Measurements from ENCODE around the gene LRP8. TPM values are rescaled to one million over a fixed set of nuclear protein-coding genes. Genes with fewer than 3 reads are reported as not detected.

The LRP8 gene
- total and polyA plus RNA-seq, 4 donors = 2.6 to 20.0 (median 9.6) TPM

GRCh38 chr1:53304527-53304926, 23.3 kb downstream of the LRP8 start:
- Histone ChIP-seq H3K4me1 (ENCODE audit: control insufficient read depth in 5 of 5, insufficient read depth in 5 of 5, low read length in 5 of 5) (peaks cover 0 to 3% (median 0%) of the 10 kb centered on the region in 5 donors), H3K36me3 (ENCODE audit: control insufficient read depth in 4 of 4, insufficient read depth in 4 of 4, low read length in 4 of 4) (no peaks in the 10 kb centered on the region), H3K4me3 (no peak overlapping the region), H3K9ac (ENCODE audit: insufficient read depth in 1 of 2, low read length in 2 of 2) (no peak overlapping the region), H3K27ac (ENCODE audit: low read depth in 1 of 2, low read length in 1 of 2) (peak overlapping the region in 1 of 2 donors; percentile 6), H3K27me3 (ENCODE audit: control insufficient read depth in 3 of 3, insufficient read depth in 3 of 3, low read length in 2 of 3) (no peaks in the 10 kb centered on the region), H3K9me3 (ENCODE audit: control insufficient read depth in 4 of 4, insufficient read depth in 3 of 4, low read length in 3 of 4) (no peaks in the 10 kb centered on the region)
- DNase-seq (no peak), ATAC-seq (ENCODE audit: insufficient read depth, low FRiP score) (no peak)
- no peak for TF ChIP-seq CTCF (IDR thresholded peaks at IDR 0.05; ENCODE audit: control extremely low read depth, extremely low read depth)
- WGBS, 2 donors = 94 to 95% methylated on average over 7 of the region's 7 CpGs

GRCh38 chr1:53303726-53304515, 23.9 kb downstream of the LRP8 start:
- Histone ChIP-seq H3K36me3 (ENCODE audit: control insufficient read depth in 4 of 4, insufficient read depth in 4 of 4, low read length in 4 of 4) (no peaks in the 10 kb centered on the region), H3K9ac (ENCODE audit: insufficient read depth in 1 of 2, low read length in 2 of 2) (no peak overlapping the region), H3K4me1 (ENCODE audit: control insufficient read depth in 5 of 5, insufficient read depth in 5 of 5, low read length in 5 of 5) (peaks cover 0 to 3% (median 0%) of the 10 kb centered on the region in 5 donors), H3K9me3 (ENCODE audit: control insufficient read depth in 4 of 4, insufficient read depth in 3 of 4, low read length in 3 of 4) (no peaks in the 10 kb centered on the region), H3K27ac (ENCODE audit: low read depth in 1 of 2, low read length in 1 of 2) (peak overlapping the region in 1 of 2 donors; percentile 6), H3K27me3 (ENCODE audit: control insufficient read depth in 3 of 3, insufficient read depth in 3 of 3, low read length in 2 of 3) (no peaks in the 10 kb centered on the region), H3K4me3 (no peak overlapping the region)
- DNase-seq (no peak), ATAC-seq (ENCODE audit: insufficient read depth, low FRiP score) (no peak)
- no peak for TF ChIP-seq CTCF (IDR thresholded peaks at IDR 0.05; ENCODE audit: control extremely low read depth, extremely low read depth)
- WGBS, 2 donors = 72 to 88% methylated on average over 14 of the region's 14 CpGs

GRCh38 chr1:53303243-53303642, 24.6 kb downstream of the LRP8 start:
- Histone ChIP-seq H3K9ac (ENCODE audit: insufficient read depth in 1 of 2, low read length in 2 of 2) (no peak overlapping the region), H3K9me3 (ENCODE audit: control insufficient read depth in 4 of 4, insufficient read depth in 3 of 4, low read length in 3 of 4) (no peaks in the 10 kb centered on the region), H3K4me3 (no peak overlapping the region), H3K27me3 (ENCODE audit: control insufficient read depth in 3 of 3, insufficient read depth in 3 of 3, low read length in 2 of 3) (no peaks in the 10 kb centered on the region), H3K4me1 (ENCODE audit: control insufficient read depth in 5 of 5, insufficient read depth in 5 of 5, low read length in 5 of 5) (peaks cover 0 to 5% (median 0%) of the 10 kb centered on the region in 5 donors), H3K27ac (ENCODE audit: low read depth in 1 of 2, low read length in 1 of 2) (no peak overlapping the region), H3K36me3 (ENCODE audit: control insufficient read depth in 4 of 4, insufficient read depth in 4 of 4, low read length in 4 of 4) (no peaks in the 10 kb centered on the region)
- no peak for ATAC-seq (ENCODE audit: insufficient read depth, low FRiP score)
- TF ChIP-seq CTCF (IDR thresholded peaks at IDR 0.05; ENCODE audit: control extremely low read depth, extremely low read depth) = no peak
- 81 to 83% methylated on average over 7 of the region's 7 CpGs for WGBS, 2 donors
- DNase-seq = no peak
